AG20443 (cell line): ENCODE results near the gene MNT.
"Not testable (repeated sequence)": the region's sequence is repeated elsewhere in the genome, so short reads cannot be mapped to it uniquely, and the experiment has no call there.

Experiments used
- DNase-seq: peaks from one replicate; pipeline ENCODE4 v3.0.0; 2012; ENCODE audit warnings: low spot score, mixed read lengths

MNT gene, protein sequence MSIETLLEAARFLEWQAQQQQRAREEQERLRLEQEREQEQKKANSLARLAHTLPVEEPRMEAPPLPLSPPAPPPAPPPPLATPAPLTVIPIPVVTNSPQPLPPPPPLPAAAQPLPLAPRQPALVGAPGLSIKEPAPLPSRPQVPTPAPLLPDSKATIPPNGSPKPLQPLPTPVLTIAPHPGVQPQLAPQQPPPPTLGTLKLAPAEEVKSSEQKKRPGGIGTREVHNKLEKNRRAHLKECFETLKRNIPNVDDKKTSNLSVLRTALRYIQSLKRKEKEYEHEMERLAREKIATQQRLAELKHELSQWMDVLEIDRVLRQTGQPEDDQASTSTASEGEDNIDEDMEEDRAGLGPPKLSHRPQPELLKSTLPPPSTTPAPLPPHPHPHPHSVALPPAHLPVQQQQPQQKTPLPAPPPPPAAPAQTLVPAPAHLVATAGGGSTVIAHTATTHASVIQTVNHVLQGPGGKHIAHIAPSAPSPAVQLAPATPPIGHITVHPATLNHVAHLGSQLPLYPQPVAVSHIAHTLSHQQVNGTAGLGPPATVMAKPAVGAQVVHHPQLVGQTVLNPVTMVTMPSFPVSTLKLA

DNA sequence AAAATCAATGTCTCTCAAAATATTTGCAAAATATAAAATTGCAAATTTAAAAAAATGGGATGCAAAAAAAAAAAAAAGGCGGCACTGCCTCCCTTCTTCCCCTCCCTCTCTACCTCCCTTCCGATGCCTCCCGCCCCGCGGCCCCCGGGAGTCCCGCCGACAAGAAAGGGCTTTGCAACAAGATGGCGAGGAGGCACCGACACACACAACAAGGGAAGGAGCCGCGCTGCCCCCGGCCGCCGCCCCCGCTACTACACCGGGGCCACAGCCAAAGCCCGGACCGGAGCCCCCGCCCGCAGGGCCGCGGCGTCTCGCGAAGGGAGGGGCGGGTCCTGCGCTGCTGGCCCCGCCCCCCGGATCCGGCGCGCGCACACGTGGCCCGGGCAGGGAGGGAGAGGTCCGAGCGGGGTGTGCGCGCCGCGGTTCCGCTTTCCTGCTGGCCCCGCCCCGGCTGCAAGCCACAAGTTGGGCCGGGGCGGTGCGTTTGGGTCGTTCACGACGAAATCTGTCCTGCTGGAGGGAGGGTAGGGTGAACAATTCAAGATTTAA is at the start of gene MNT:
Gene MNT (minus strand): TSS at position 184 of the 549 bp plus-strand sequence. CDS start 348 bp downstream, outside the sequence.
- peak; percentile 94 for DNase-seq

DNA sequence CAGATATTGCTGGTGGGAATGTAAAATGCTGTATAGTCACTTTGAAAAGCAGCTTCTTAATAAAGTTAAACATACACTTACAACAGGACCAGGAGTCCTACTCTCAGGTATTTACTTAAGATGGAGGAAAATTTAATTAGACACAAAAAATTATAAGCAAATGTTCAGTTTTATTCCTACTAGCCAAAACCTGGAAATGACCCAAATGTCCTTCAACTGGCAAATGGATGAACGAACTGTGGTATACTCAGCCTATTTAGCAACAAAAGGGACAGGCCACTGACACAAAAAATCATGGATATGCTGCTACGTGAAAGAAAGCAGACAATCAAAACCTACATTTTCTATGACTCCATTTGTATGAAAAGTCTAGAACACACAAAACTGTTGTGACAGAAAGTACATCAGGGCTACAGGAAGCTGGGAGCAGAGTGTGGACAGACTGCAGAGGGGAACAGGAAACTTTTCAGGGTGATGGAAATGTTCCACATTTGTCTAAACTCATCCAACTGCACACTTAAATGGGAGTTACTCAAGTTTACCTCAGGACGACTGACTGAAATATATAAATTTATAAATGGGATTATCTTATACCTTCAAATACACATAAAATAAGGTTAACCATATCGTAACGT is 49.3 kb upstream of the MNT start:
- DNase-seq = no peak

DNA sequence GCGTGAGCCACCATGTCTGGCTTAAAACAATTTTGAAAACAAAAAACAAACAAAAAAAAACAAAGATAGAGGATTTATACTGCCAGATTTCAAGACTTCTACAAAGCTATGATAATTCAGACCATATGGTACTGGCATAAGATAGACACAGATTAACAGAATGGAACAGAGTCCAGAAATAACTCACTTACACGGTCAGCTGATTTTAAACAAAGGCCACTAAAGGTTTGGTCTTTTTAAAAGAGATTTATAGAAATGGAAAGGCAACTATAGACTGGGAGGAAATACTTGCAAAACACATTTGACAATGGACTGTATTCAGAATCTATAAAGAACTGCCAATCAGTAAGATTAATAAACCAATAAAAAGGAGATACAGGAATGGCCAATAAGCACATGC is 48.6 kb upstream of the MNT start:
- DNase-seq = no peak

DNA sequence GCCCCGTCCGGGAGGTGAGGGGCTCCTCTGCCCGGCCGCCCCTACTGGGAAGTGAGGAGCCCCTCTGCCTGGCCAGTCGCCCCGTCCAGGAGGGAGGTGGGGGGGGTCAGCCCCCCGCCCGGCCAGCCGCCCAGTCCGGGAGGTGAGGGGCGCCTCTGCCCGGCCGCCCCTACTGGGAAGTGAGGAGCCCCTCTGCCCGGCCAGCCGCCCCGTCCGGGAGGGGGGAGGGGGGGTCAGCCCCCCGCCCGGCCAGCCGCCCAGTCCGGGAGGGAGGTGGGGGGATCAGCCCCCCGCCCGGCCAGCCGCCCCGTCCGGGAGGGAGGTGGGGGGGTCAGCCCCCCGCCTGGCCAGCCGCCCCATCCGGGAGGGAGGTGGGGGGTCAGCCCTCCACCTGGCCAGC is 46.6 kb upstream of the MNT start:
- DNase-seq = not testable (repeated sequence)

DNA sequence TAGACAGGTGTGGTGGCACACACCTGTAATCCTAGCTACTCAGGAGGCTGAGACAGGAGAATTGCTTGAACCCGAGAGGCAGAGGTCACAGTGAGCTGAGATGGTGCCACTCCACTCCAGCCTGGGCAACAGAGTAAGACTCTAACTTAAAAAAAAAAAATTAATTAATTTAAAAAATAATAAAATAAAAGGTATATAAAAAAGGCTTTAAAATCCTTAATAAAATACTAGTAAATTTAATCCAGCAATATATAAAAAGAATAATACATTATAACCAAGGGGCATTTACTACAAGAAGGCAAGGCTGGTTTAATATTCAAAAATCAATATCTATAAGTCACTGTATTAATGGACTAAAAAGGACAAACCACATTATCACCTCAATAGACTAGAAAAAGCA is 44.8 kb upstream of the MNT start:
- DNase-seq = no peak

DNA sequence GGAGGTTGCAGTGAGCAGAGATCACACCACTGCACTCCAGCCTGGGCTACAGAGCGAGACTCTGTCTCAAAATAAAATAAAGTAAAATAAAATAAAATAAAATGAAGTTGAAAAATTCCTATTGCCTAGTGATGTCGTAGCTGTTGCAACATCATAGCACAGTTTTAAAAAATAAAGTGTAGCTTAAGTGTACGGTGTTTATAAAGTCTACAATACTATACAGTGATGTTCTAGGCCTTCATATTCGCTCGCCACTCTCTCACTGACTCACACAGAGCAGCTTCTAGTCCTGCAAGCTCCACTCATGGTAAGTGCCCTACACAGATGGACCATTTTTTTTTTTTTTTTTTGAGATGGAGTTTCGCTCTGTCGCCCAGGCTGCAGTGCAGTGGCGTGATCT is 43.5 kb upstream of the MNT start:
- DNase-seq = no peak

DNA sequence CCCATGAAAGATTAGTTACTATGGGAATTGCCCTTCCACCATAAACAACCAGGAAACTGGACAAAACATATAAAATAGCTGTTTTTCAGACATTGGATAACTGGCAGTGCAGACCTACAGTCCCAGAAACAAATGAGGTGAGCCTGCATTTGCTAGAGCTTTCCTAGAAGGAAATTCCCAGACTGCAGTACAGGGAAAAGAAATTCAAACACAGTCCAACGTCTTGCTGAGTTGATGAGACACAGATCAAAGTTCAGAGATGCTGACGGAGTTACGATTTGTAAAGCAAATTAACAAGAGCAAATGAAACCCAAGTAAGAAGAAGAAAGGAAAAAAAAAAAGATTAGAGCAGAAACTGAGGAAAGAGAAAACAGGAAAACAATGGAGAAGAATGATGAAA is 41.3 kb upstream of the MNT start:
- no peak for DNase-seq

DNA sequence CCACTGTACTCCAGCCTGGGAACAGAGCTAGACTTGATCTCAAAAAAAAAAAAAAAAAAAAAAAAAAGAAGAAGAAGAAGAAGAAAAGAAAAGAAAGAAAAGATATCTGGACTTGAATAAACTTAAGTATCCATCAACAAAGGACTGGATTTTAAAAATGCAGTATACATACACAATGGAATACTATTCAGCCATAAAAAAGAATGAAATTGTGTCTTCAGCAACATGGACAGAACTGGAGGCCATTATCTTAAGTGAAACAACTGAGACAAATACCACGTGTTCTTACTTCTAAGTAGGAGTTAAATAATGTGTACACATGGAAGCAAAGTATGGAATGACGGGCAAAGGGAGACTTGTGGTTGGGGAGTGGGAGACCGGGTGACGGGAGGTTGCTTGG is 40.1 kb upstream of the MNT start:
- DNase-seq = no peak

DNA sequence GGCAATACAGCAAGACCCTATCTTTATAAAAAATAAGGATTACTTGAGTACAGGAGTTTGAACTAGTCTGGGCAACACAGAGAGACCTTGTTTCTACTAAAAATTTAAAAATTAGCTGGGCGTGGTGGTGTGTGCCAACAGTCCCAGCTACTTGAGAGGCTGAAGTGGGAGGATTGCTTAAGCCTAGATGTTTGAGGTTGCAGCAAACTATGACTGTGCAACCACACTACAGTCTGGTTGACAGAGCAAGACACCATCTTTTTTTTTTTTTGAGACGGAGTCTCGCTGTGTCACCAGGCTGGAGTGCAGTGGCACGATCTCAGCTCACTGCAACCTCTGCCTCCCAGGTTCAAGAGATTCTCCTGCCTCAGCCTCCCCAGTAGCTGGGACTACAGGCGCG is 39.1 kb upstream of the MNT start:
- DNase-seq = not testable (repeated sequence)

DNA sequence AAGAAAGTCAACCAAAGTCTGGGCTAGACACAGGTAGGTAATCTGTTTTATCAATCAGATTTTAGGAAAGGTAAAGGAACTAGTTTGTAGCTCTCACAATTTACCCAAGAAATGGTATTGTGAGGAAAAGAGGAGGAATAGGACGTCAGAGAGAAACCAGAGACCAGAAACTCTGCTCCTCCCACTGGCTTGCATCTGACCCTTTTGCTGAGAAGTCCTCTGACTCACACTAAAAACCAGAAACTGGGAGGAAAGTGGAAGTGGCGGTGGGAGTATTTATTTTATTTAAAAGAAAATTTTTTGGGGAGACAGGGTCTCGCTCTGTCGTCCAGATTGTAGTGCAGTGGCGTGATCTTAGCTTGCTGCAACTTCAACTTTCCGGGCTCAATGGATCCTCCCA is 38.0 kb upstream of the MNT start:
- no peak for DNase-seq

DNA sequence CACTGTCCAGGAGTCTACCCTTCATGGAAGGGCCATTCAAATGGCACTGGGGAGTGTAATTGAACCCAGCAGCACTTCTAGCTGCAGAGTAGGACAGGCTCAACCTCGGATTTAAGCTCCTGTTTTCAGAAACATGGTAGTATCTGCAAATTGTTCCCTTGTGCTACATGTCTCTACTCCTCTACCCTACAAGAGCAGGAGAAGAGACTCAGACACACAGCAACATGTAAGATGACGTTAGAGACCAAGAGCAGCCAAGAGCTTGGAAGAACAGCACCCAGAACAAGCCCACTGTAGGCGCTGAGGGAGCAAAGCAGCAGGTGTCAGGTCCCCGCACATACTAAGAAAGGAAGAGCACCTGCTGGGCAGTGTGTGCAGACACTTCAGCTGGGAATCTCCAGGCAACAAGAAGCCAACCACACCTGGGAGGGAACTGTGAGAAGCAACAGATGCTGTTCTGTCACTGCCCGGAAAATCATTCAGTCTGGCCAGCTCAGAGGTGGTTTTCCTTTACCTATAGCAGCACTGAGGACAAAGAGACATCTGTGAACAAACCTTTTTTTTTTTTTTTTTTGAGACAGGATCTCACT is 35.6 kb upstream of the MNT start:
- no peak for DNase-seq

DNA sequence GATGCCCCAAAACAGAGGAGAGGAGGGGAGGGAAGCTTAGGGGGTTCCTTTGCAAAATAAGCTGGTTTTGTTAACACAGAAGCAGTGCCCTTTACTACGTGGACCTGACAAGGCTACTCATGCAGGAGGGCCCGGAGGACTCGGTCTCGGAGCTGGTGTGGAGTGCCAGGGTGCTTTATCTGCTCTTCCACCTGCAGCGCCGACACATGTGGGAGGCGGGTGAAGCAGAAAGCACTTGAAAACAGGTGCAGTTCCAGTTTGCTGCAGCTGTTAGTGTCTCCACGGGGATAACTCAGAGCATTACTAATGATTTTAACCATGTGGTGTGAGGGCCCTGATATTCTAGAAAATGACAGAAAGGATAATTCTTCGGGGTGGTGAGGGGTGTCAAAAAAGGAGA is 35.0 kb upstream of the MNT start:
- DNase-seq = no peak

DNA sequence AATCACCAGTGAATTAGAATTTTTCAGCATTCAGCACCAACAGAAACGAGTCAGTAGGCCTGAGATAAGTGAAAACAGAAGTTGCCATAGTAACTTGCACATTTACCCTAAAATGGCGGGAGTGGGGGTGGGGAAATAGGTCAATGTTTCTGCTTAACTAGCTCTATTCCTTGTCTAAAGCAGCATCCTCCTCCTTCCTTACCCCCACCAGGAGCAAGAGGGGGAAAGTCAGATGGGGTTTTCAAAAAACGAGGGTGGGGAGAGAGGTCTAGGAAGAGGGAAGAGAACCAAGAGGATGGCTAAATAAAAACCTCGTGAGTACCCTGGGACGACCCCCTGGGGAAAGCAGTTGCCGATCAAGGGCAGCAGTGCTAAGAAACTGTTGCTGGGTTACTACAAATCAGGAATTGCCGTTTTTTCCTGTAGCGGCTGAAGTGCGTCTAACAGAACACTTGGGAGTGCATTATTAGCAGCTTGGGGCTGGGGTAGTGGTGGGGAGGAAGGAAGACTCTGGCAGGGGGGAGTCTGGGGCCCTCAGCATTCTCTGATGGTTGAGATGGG is 34.4 kb upstream of the MNT start:
- DNase-seq = no peak

DNA sequence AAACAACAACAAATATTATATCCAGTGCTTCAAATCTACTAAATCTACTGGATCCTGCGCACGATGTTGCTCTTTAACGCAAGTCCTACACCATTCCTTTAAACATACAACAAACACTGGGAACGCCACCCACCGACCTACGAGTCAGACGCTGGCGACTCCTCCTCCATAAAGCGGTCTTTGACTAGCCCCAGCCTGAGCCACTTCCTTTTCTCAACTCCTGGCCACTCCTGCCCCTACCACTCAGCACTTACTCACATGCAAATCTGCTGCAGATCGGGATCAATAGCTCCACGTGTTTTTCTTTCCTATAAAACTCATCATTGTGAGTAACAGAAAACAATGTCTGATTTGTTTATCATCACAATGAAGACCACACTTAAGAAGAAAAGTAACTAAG is 32.8 kb upstream of the MNT start:
- no peak for DNase-seq

DNA sequence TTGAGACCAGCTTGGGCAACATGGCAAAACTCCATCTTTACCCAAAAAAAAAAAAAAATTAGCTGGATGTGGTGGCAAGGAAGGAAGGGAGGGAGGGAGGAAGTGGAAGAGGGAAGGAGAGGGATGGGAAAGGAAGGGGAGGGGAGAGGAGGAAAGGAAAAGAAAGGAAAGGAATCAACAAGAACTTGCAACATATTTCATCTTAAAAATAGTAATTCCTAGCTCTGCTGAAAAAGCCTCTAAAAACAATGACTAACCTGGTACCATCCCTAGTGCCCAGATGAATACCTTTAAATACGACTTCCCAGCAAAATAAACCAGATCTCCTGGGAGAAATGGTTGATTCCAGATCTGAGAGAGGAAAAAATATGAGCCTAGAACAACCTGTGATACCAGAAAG is 27.1 kb upstream of the MNT start:
- DNase-seq = no peak

DNA sequence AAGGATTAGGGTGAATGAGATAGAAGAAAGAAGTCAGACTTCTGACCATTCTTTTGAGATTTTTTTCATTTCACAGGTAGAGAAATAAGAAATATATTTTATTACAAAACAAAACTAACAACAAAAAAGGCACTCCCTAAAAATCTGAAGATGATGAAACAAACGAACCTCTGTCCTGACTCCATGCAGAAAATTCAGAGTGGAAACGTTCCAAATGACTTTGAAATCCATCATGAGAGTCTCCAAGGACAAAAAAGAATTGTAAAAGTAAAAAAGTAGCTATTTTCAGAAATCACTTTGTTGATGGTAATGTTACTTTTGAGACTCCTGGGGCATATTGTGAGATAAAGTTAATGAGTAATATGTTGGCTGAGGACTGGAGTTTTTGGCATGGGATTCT is 26.4 kb upstream of the MNT start:
- no peak for DNase-seq

DNA sequence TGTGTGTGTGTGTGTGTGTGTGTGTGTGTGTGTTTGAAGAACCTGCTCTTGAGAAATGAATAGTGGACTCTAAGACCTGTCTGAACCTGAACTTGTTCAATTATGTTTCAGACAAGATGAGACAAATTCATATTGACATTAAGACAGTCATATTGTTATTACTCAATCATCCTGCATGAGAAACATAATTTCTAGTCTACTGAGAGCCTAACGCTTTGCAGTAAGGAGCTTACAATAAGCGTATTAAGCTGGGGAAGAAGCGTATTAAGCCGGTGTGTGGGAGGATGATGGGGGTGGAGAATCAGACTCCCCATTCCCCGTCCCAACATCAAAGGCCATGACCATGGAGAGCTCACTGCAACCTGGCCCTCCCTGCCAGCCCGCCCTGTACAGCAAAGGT is 22.4 kb upstream of the MNT start:
- no peak for DNase-seq

DNA sequence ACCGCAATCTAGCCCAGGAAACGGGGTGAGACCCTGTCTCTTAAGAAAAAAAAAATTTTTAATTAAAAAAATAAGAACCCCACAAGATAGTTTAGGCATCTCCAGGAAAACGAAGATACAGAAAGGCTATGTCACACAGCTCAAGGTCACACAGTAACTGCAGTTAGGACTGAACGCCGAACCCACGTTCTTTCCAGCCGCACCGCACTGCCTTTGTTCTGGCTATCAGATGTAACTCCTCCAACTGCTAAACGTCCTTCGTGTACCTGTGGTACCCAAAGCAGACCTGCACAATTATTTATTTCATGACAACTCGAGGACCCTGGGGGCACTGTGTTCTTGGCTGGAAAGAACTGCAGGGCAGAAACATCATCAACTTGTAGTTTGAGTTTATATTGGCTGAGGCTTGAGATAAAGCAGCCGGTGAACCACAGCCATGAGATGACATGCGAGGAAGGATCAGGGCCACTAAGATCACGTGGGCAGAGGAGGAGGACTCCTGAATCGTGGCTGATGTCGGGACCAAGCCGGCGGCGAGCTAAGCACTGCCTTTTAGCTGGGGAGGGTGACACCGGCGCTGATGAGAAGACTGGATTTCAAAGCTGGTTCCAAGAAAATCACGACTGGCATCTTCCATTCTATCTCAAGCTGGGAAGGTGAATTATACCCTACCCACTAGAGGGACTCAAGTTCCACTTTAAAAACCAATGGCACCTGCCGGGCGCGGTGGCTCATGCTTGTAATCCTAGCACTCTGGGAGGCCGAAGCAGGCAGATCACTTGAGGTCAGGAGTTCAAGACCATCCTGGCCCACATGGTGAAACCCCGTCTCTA is 20.7 kb upstream of the MNT start:
- no peak for DNase-seq

DNA sequence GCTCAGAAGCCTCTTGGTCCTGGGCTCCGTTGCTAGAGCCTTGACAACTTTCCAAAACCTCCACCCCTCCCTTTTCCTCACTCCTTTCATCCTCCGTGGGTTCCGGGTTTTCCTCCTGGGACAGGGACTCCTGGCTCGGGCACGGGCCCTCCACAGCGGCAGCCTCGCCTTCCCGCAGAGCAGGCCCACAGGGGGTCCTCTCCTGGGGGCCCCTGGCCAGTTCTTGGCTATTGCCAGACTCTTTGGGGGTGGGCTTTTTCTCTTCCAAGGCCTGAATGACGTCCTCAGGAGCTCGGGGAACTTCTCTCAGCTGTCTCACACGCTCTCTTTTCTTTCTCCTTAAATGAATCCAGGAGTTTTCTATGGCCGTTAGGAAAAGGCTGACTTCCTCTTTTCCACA is 19.3 kb upstream of the MNT start:
- DNase-seq = no peak

DNA sequence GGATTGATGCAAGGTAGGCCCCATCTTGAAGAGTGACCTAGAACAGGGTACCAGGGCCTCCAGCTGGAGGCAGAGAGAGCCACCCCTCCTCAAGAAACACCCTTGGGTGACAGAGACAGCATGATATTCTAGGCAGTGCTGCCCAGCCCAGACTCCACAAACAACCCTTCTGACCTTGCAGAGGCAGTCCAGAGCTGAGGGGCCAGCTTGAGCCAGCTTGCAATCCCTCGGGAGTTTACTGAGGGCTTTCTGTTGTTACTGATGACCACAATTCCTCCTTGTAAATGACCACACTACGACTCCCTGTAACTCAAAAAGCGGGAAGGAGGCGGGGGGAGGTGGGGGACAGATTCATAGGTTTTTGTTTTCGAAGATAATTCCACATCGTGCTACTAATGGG is 18.6 kb upstream of the MNT start:
- DNase-seq = no peak

DNA sequence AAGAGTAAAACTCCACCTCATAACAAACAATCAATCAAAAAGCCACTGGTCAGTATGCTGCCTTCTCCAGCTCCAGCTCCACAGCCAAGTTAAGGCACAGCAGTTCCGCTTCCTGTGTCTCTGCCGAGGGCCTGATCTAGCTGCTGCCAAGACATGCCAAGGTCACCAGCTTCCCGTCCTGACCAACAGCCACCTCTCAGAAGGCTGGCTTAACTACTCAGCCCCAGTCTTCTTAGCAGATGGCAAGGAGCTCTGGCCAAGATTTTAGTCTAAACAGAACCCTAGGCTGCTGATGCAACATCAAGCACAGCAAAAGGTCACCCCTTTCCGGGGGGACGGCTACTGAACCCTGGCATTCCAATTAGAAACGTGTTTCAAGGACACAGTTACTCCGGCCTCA is 17.7 kb upstream of the MNT start:
- no peak for DNase-seq
